NCI-H1436 (cell line): Measurements from ENCODE around the gene PCDH9.

Experiments used
- DNase-seq: peaks from one replicate; lab custom pipeline; 2025; lab: John Stamatoyannopoulos, UW

PCDH9 gene

GRCh38 chr13:66377569-66377968 lies 852.6 kb downstream of the PCDH9 start:
- no peak for DNase-seq

- no peak for DNase-seq
Measured at GRCh38 chr13:66375756-66376155, 854.4 kb downstream of the PCDH9 start.

GRCh38 chr13:66369666-66370065 lies 860.5 kb downstream of the PCDH9 start:
- DNase-seq, result no peak

- no peak for DNase-seq
Measured at GRCh38 chr13:66367356-66367755, 862.8 kb downstream of the PCDH9 start.

- no peak for DNase-seq
Measured at GRCh38 chr13:66365101-66365500, 865.0 kb downstream of the PCDH9 start.

GRCh38 chr13:66364346-66364745 lies 865.8 kb downstream of the PCDH9 start:
- no peak for DNase-seq

- DNase-seq, result no peak
Measured at GRCh38 chr13:66362485-66362884, 867.7 kb downstream of the PCDH9 start.

- no peak for DNase-seq
Measured at GRCh38 chr13:66359910-66360552, 870.1 kb downstream of the PCDH9 start.

- no peak for DNase-seq
Measured at GRCh38 chr13:66359393-66359792, 870.7 kb downstream of the PCDH9 start.

- DNase-seq, result no peak
Measured at GRCh38 chr13:66358564-66358963, 871.6 kb downstream of the PCDH9 start.

- DNase-seq, result no peak
Measured at GRCh38 chr13:66357463-66357862, 872.7 kb downstream of the PCDH9 start.

- DNase-seq, result no peak
Measured at GRCh38 chr13:66354879-66355751, 875.0 kb downstream of the PCDH9 start.

GRCh38 chr13:66353664-66354063 lies 876.5 kb downstream of the PCDH9 start:
- no peak for DNase-seq

GRCh38 chr13:66349966-66350365 lies 880.2 kb downstream of the PCDH9 start:
- DNase-seq, result no peak

GRCh38 chr13:66348745-66349690 lies 881.1 kb downstream of the PCDH9 start:
- DNase-seq, result no peak

- no peak for DNase-seq
Measured at GRCh38 chr13:66347486-66348117, 882.5 kb downstream of the PCDH9 start.

- no peak for DNase-seq
Measured at GRCh38 chr13:66345971-66346370, 884.2 kb downstream of the PCDH9 start.

- no peak for DNase-seq
Measured at GRCh38 chr13:66345518-66345810, 884.7 kb downstream of the PCDH9 start.

- DNase-seq, result no peak
Measured at GRCh38 chr13:66344805-66345517, 885.2 kb downstream of the PCDH9 start.

- DNase-seq, result no peak
Measured at GRCh38 chr13:66343224-66343828, 886.8 kb downstream of the PCDH9 start.
